Measurements from ENCODE around the gene NR2C2. TPM values are rescaled to one million over a fixed set of nuclear protein-coding genes. Genes with fewer than 3 reads are reported as not detected.

Gene NR2C2
- total RNA-seq, 1 experiment from 2014 or later = 41.5 TPM

- TF ChIP-seq CTCF (IDR thresholded peaks at IDR 0.05; ENCODE audit: unreplicated experiment) = no peak
- no TSS peak for BruUV-seq (replicated peaks)
- no peak for DNase-seq
- CTCF ChIA-PET = no interaction called here
- intact Hi-C loops (cut with micrococcal nuclease; ENCODE audit: unreplicated experiment) = no loop called here
- H3K27ac Mint-ChIP-seq (ENCODE audit: unreplicated experiment) = no peak overlapping the region
- H3K9me3 Mint-ChIP-seq (ENCODE audit: low read depth, unreplicated experiment) = no peaks in the 10 kb centered on the region
- H3K36me3 Mint-ChIP-seq (ENCODE audit: insufficient read depth, unreplicated experiment) = peaks cover 21% of the 10 kb centered on the region
- peaks cover 15% of the 10 kb centered on the region for H3K4me1 Mint-ChIP-seq (ENCODE audit: low read depth, unreplicated experiment)
- H3K27me3 Mint-ChIP-seq (ENCODE audit: unreplicated experiment) = no peaks in the 10 kb centered on the region
- H3K4me3 Mint-ChIP-seq (ENCODE audit: low read depth, unreplicated experiment) = no peak overlapping the region
Measured at GRCh38 chr3:15053541-15053940, 106.2 kb downstream of the NR2C2 start.

GRCh38 chr3:15055019-15055557 lies 107.7 kb downstream of the NR2C2 start:
- DNase-seq = no peak
- CTCF ChIA-PET = interaction anchor here (0.9 kb wide), 1 partner anchor 26 kb away, joined by 4 read pairs; no protein-coding TSS in a partner anchor
- BruUV-seq (replicated peaks) = no TSS peak
- Mint-ChIP-seq H3K27ac (ENCODE audit: unreplicated experiment) (no peak overlapping the region), H3K9me3 (ENCODE audit: low read depth, unreplicated experiment) (no peaks in the 10 kb centered on the region), H3K4me3 (ENCODE audit: low read depth, unreplicated experiment) (no peak overlapping the region), H3K4me1 (ENCODE audit: low read depth, unreplicated experiment) (peaks cover 15% of the 10 kb centered on the region), H3K27me3 (ENCODE audit: unreplicated experiment) (no peaks in the 10 kb centered on the region), H3K36me3 (ENCODE audit: insufficient read depth, unreplicated experiment) (peaks cover 28% of the 10 kb centered on the region)
- intact Hi-C loops (cut with micrococcal nuclease; ENCODE audit: unreplicated experiment) = no loop called here
- no peak for TF ChIP-seq CTCF (IDR thresholded peaks at IDR 0.05; ENCODE audit: unreplicated experiment)

- no peaks in the 10 kb centered on the region for H3K27me3 Mint-ChIP-seq (ENCODE audit: unreplicated experiment)
- H3K36me3 Mint-ChIP-seq (ENCODE audit: insufficient read depth, unreplicated experiment) = peaks cover 28% of the 10 kb centered on the region
- no peak for TF ChIP-seq CTCF (IDR thresholded peaks at IDR 0.05; ENCODE audit: unreplicated experiment)
- no TSS peak for BruUV-seq (replicated peaks)
- CTCF ChIA-PET = no interaction called here
- peaks cover 14% of the 10 kb centered on the region for H3K4me1 Mint-ChIP-seq (ENCODE audit: low read depth, unreplicated experiment)
- H3K9me3 Mint-ChIP-seq (ENCODE audit: low read depth, unreplicated experiment) = no peaks in the 10 kb centered on the region
- intact Hi-C loops (cut with micrococcal nuclease; ENCODE audit: unreplicated experiment) = no loop called here
- no peak for DNase-seq
- no peak overlapping the region for H3K4me3 Mint-ChIP-seq (ENCODE audit: low read depth, unreplicated experiment)
- no peak overlapping the region for H3K27ac Mint-ChIP-seq (ENCODE audit: unreplicated experiment)
Measured at GRCh38 chr3:15056676-15057404, 109.5 kb downstream of the NR2C2 start.

GRCh38 chr3:15060029-15060428 lies 112.6 kb downstream of the NR2C2 start:
- BruUV-seq (replicated peaks) = no TSS peak
- no peaks in the 10 kb centered on the region for H3K27me3 Mint-ChIP-seq (ENCODE audit: unreplicated experiment)
- H3K4me3 Mint-ChIP-seq (ENCODE audit: low read depth, unreplicated experiment) = no peak overlapping the region
- H3K27ac Mint-ChIP-seq (ENCODE audit: unreplicated experiment) = no peak overlapping the region
- CTCF ChIA-PET = no interaction called here
- TF ChIP-seq CTCF (IDR thresholded peaks at IDR 0.05; ENCODE audit: unreplicated experiment) = no peak
- H3K4me1 Mint-ChIP-seq (ENCODE audit: low read depth, unreplicated experiment) = peaks cover 17% of the 10 kb centered on the region
- intact Hi-C loops (cut with micrococcal nuclease; ENCODE audit: unreplicated experiment) = no loop called here
- DNase-seq = no peak
- H3K9me3 Mint-ChIP-seq (ENCODE audit: low read depth, unreplicated experiment) = no peaks in the 10 kb centered on the region
- H3K36me3 Mint-ChIP-seq (ENCODE audit: insufficient read depth, unreplicated experiment) = peaks cover 23% of the 10 kb centered on the region
